ENCODE data around the gene USP10.

DNA sequence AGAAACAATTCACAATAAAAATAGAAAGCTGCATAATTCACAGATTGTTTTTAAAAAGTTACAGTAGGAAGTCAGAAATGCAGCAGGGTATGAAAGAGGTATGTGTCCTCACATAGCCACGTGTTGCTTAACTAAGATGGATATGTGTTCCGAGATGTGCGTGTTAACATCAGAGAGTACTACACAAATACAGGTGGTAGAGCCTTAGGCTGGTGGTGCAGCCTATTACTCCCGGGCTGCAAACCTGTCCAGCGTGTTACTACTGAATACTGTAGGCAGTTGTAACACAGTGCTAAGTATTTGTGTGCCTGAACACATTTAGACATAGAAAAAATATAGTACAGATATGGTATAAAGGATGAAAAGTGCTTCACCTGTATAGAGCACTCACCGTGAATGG is 46.4 kb downstream of the USP10 start:
- TF ChIP-seq CTCF (IDR thresholded peaks at IDR 0.05) (no peak), USF2 (IDR thresholded peaks at IDR 0.05) (no peak), MAFK (IDR thresholded peaks at IDR 0.05; ENCODE audit: partially characterized antibody) (no peak), ESRRA (IDR thresholded peaks at IDR 0.05; ENCODE audit: borderline replicate concordance, low read length) (no peak), JUN (IDR thresholded peaks at IDR 0.05) (no peak), RCOR1 (IDR thresholded peaks at IDR 0.05; ENCODE audit: low read depth, low read length) (no peak), MAX (IDR thresholded peaks at IDR 0.05) (no peak), ELK1 (IDR thresholded peaks at IDR 0.05; ENCODE audit: low read depth, low read length) (no peak), MAZ (IDR thresholded peaks at IDR 0.05; ENCODE audit: borderline replicate concordance, low read depth, low read length) (no peak), EP300 (IDR thresholded peaks at IDR 0.05) (no peak), CBX8 (IDR thresholded peaks at IDR 0.05) (no peak)
- TF ChIP-seq, protein P1, sequence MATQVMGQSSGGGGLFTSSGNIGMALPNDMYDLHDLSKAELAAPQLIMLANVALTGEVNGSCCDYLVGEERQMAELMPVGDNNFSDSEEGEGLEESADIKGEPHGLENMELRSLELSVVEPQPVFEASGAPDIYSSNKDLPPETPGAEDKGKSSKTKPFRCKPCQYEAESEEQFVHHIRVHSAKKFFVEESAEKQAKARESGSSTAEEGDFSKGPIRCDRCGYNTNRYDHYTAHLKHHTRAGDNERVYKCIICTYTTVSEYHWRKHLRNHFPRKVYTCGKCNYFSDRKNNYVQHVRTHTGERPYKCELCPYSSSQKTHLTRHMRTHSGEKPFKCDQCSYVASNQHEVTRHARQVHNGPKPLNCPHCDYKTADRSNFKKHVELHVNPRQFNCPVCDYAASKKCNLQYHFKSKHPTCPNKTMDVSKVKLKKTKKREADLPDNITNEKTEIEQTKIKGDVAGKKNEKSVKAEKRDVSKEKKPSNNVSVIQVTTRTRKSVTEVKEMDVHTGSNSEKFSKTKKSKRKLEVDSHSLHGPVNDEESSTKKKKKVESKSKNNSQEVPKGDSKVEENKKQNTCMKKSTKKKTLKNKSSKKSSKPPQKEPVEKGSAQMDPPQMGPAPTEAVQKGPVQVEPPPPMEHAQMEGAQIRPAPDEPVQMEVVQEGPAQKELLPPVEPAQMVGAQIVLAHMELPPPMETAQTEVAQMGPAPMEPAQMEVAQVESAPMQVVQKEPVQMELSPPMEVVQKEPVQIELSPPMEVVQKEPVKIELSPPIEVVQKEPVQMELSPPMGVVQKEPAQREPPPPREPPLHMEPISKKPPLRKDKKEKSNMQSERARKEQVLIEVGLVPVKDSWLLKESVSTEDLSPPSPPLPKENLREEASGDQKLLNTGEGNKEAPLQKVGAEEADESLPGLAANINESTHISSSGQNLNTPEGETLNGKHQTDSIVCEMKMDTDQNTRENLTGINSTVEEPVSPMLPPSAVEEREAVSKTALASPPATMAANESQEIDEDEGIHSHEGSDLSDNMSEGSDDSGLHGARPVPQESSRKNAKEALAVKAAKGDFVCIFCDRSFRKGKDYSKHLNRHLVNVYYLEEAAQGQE (IDR thresholded peaks at IDR 0.05) = no peak
- TF ChIP-seq, protein P2, sequence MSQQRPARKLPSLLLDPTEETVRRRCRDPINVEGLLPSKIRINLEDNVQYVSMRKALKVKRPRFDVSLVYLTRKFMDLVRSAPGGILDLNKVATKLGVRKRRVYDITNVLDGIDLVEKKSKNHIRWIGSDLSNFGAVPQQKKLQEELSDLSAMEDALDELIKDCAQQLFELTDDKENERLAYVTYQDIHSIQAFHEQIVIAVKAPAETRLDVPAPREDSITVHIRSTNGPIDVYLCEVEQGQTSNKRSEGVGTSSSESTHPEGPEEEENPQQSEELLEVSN (IDR thresholded peaks at IDR 0.05; ENCODE audit: borderline replicate concordance, low read depth) = no peak

All from A549 (cell line).